ENCODE data around the gene ADAMTS3.

GRCh38 chr4:72286910-72287309 is 282.1 kb downstream of the ADAMTS3 start:
- no peak for TF ChIP-seq CTCF (IDR thresholded peaks at IDR 0.05)
- no peak for TF ChIP-seq POLR2AphosphoS5 (IDR thresholded peaks at IDR 0.05; ENCODE audit: insufficient read depth in 1 of 2, low read depth in 1 of 2)
- TF ChIP-seq POLR2A (IDR thresholded peaks at IDR 0.05), result no peak
